SK-N-MC (cell line): Measurements from ENCODE around the gene DPEP1.

ENCODE experiments used
- EZH2 ChIP-seq: fragments of 200-600 bp; sonication (generic); IDR thresholded peaks from one replicate; pipeline ENCODE4 v1.6.1; 2017; ENCODE audit warnings: antibody characterized with exemption
- POLR2AphosphoS5 ChIP-seq: IDR thresholded peaks from 2 replicates; pipeline ENCODE4 v1.6.1; 2012; ENCODE audit warnings: mild to moderate bottlenecking, low read depth, low read length, borderline replicate concordance

DNA sequence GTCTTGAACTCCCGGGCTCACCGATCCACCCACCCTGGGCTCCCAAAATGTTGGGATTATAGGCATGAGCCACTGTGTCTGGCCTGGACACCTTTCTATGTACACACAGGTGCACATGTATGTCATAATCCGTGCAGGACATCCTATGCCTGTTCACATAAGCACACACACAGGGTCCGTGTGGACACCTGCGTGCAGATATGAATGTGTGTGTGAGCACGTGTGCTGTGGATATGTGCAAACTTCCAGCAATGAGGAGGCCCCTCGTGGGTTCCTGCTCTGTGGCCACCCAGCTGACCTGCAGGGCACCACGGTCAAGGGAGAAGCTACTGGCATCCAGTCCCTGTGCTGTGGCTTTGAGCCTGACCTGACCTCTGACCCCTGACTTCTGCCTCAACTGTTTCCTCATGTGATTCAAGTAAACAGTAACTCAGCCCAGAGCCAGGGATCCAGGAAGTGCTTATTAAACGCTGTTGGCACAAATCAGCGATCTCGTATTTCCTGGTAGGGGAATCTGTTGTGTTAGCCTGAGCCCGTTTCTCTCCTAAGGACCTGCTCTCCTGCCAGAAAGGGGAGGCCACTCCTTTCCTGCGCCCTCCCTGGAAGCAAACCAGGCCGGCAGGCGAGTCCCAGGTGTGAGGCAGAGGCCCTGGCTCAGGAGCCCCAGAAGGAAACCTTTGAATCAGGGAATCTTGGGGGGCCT, 31.4 kb upstream of the DPEP1 start:
- no peak for TF ChIP-seq POLR2AphosphoS5
- no peak for TF ChIP-seq EZH2
